Aorta (tissue), 5 donors: ENCODE data around the gene NCEH1. TPM values are rescaled to one million over a fixed set of nuclear protein-coding genes. Genes with fewer than 3 reads are reported as not detected.
"Not testable (repeated sequence)": the region's sequence is repeated elsewhere in the genome, so short reads cannot be mapped to it uniquely, and the experiment has no call there.

Experiments
- ATAC-seq: fragments of 200-7000 bp; cut with Tn5 transposase; one replicate; pipeline ENCODE4 v1.9.1; 2022; ENCODE audit warnings: moderate library complexity; ENCODE audit not compliant: low FRiP score
- DNase-seq, 2 donors: peaks; one replicate each; pipeline ENCODE4 v3.0.0-alpha.2; 2020
- H3K27ac ChIP-seq, 2 donors: one replicate each; pipeline ENCODE4 v1.5.1; 2013; ENCODE audit warnings: low read length in 2 of 2, mild to moderate bottlenecking in 2 of 2, moderate library complexity in 2 of 2, control low read depth in 1 of 2, inconsistent platforms in 1 of 2, low read depth in 1 of 2
- H3K27me3 ChIP-seq, 2 donors: one replicate each; pipeline ENCODE4 v1.6.1; 2013; ENCODE audit warnings: control low read depth in 1 of 2, low read length in 1 of 2, mild to moderate bottlenecking in 1 of 2, moderate library complexity in 1 of 2; ENCODE audit not compliant: insufficient read depth in 2 of 2, control insufficient read depth in 1 of 2
- H3K36me3 ChIP-seq, 2 donors: one replicate each; pipeline ENCODE4 v1.6.1; 2013; ENCODE audit warnings: control low read depth in 1 of 2, low read length in 1 of 2, mild to moderate bottlenecking in 1 of 2; ENCODE audit not compliant: insufficient read depth in 2 of 2, control insufficient read depth in 1 of 2
- H3K4me1 ChIP-seq, 2 donors: one replicate each; pipeline ENCODE4 v1.6.1; 2013; ENCODE audit warnings: low read length in 2 of 2, control low read depth in 1 of 2, mild to moderate bottlenecking in 1 of 2, moderate library complexity in 1 of 2; ENCODE audit not compliant: insufficient read depth in 2 of 2, control insufficient read depth in 1 of 2
- H3K4me3 ChIP-seq, 2 donors: one replicate each; pipeline ENCODE4 v1.5.1; 2013; ENCODE audit warnings: low read length in 2 of 2, control low read depth in 1 of 2, mild to moderate bottlenecking in 1 of 2
- H3K9me3 ChIP-seq: one replicate; pipeline ENCODE4 v1.6.1; 2013; ENCODE audit warnings: mild to moderate bottlenecking, low read length; ENCODE audit not compliant: control insufficient read depth
- WGBS, 2 donors: extraction: QIAGEN DNeasy Blood & Tissue Kit; methylation state at CpG; one replicate each; pipeline ENCODE4 v1.1.7; 2013; 5-methylcytosine and 5-hydroxymethylcytosine counted together
- intact Hi-C, 2 donors: fragments of 100-400 bp; cut with DNase I; formaldehyde crosslinking; loops; one replicate each; pipeline versions ENCODE4 v1.14.2 to v1.15.0; 2022
- long read RNA-seq, 2 donors: library from polyadenylated mRNA; unstranded; transcript quantifications; one replicate each; pipeline ENCODE4 v2.0.0, GENCODE V29; 2020 to 2021
- polyA plus RNA-seq, 2 donors: library from polyadenylated mRNA; stranded (reverse); fragments of 200-250 nt; gene quantifications; one replicate each; pipeline ENCODE4 v1.2.3, GENCODE V29; 2013
- total RNA-seq, 2 donors: library from RNA; stranded (reverse); fragmentation: NEBNext Ultra II Directional; extraction: Animal tissue kit (Norgen Biotek cat#: 25700); gene quantifications; one replicate each; pipeline ENCODE4 v1.2.1, GENCODE V29; 2021
- donor health status: healthy with polysubstance abuse.
- donor health status: Bipolar disorder and iron deficiency.
- donor health status: DM: no; HTN: no; CAD: no.
- donor health status: DM: no; HTN: no; CAD: no.
- donor health status: DM: yes; HTN: yes; CAD: no.

The NCEH1 gene
- total RNA-seq (10 to 100 TPM; 10.2 to 12.5 TPM), polyA plus RNA-seq (1 to 10 TPM; 2.3 to 2.8 TPM)
- long read RNA-seq, donor 1, full-length matches to known transcripts: 1 of 6 reads
- long read RNA-seq, donor 1, partial matches to known transcripts: 0 of 6 reads
- long read RNA-seq, donor 1, other reads (novel, unspliced or antisense): 5 of 6 reads
- long read RNA-seq, donor 2, partial matches to known transcripts: 0 of 2 reads
- long read RNA-seq, donor 2, other reads (novel, unspliced or antisense): 2 of 2 reads

- ATAC-seq: peak; percentile 98
- H3K27me3 ChIP-seq: no peaks in the 10 kb centered on the region
- DNase-seq: peak; percentile 94 to 95
- WGBS, 2 donors: 0% methylated on average over 41 of the region's 41 CpGs
- peak within 1 kb of the TSS; percentile 96 to 97 for H3K27ac ChIP-seq
- H3K4me3 ChIP-seq: peak within 1 kb of the TSS; percentile 65 to 75
- H3K9me3 ChIP-seq: no peaks in the 10 kb centered on the region
- intact Hi-C loops: loop anchor here in 1 of 2 donors (5.0 kb wide), 1 partner anchor 36 kb away; no protein-coding TSS in a partner anchor
- H3K4me1 ChIP-seq: peaks cover 2 to 6% of the 10 kb centered on the region in 2 donors
- H3K36me3 ChIP-seq: no peaks in the 10 kb centered on the region
Observed at GRCh38 chr3:172710664-172711453, at the start of gene NCEH1. NCEH1 (minus strand) TSS chr3:172711067; CDS start chr3:172710984, 83 bp downstream.

- not testable (repeated sequence) for ATAC-seq
Observed at GRCh38 chr3:172760416-172760815, 49.5 kb upstream of the NCEH1 start.

GRCh38 chr3:172753125-172753524 is 42.3 kb upstream of the NCEH1 start:
- Histone ChIP-seq H3K9me3 (no peaks in the 10 kb centered on the region), H3K27ac (no peak overlapping the region), H3K27me3 (no peaks in the 10 kb centered on the region), H3K4me1 (no peaks in the 10 kb centered on the region), H3K36me3 (no peaks in the 10 kb centered on the region), H3K4me3 (no peak overlapping the region)
- no peak for DNase-seq
- intact Hi-C loops: no loop called here
- no peak for ATAC-seq
- WGBS, 2 donors: 99 to 100% methylated on average over 1 of the region's 1 CpG

More at GRCh38 chr3:172760416-172760815, 49.5 kb upstream of the NCEH1 start:
- H3K27me3 ChIP-seq, H3K36me3 ChIP-seq, H3K27ac ChIP-seq, H3K4me1 ChIP-seq, intact Hi-C loops, H3K9me3 ChIP-seq, H3K4me3 ChIP-seq, DNase-seq: not testable (repeated sequence)
- WGBS, 2 donors: 93 to 94% methylated on average over 4 to 6 of the region's 6 CpGs

- intact Hi-C loops: no loop called here
- DNase-seq (no peak), ATAC-seq (no peak)
- Histone ChIP-seq H3K4me1 (no peaks in the 10 kb centered on the region), H3K27me3 (no peaks in the 10 kb centered on the region), H3K36me3 (no peaks in the 10 kb centered on the region), H3K27ac (no peak overlapping the region), H3K4me3 (no peak overlapping the region), H3K9me3 (no peaks in the 10 kb centered on the region)
- 90 to 97% methylated on average over 1 of the region's 1 CpG for WGBS, 2 donors
Observed at GRCh38 chr3:172752651-172753050, 41.8 kb upstream of the NCEH1 start.

- no peaks in the 10 kb centered on the region for H3K36me3 ChIP-seq
- H3K27ac ChIP-seq: no peak overlapping the region
- ATAC-seq: peak; percentile 2
- intact Hi-C loops: no loop called here
- DNase-seq: no peak
- peak overlapping the region; percentile 69 to 80 for H3K4me3 ChIP-seq
- H3K27me3 ChIP-seq: no peaks in the 10 kb centered on the region
- 0 to 1% methylated on average over 14 of the region's 14 CpGs for WGBS, 2 donors
- H3K9me3 ChIP-seq: no peaks in the 10 kb centered on the region
- H3K4me1 ChIP-seq: no peaks in the 10 kb centered on the region
Observed at GRCh38 chr3:172751175-172751704, 40.4 kb upstream of the NCEH1 start.

GRCh38 chr3:172750368-172751174 is 39.7 kb upstream of the NCEH1 start, which contains the start of gene ECT2:
ECT2 (plus strand) TSS chr3:172750726; CDS start chr3:172754531, 3,805 bp downstream.
- H3K4me1 ChIP-seq: no peaks in the 10 kb centered on the region
- no peaks in the 10 kb centered on the region for H3K36me3 ChIP-seq
- 0 to 1% methylated on average over 49 of the region's 49 CpGs for WGBS, 2 donors
- H3K27me3 ChIP-seq: no peaks in the 10 kb centered on the region
- H3K4me3 ChIP-seq: peak within 1 kb of the TSS; percentile 84 to 88
- no peaks in the 10 kb centered on the region for H3K9me3 ChIP-seq
- intact Hi-C loops: no loop called here
- DNase-seq (peak; percentile 99), ATAC-seq (peak; percentile 99)
- peak within 1 kb of the TSS; percentile 37 to 43 for H3K27ac ChIP-seq

GRCh38 chr3:172750069-172750367 is 39.2 kb upstream of the NCEH1 start:
- H3K27ac ChIP-seq: peak overlapping the region; percentile 37 to 43
- ATAC-seq (peak; percentile 4), DNase-seq (no peak)
- no peaks in the 10 kb centered on the region for H3K9me3 ChIP-seq
- peak overlapping the region; percentile 84 to 88 for H3K4me3 ChIP-seq
- H3K27me3 ChIP-seq: no peaks in the 10 kb centered on the region
- H3K4me1 ChIP-seq: no peaks in the 10 kb centered on the region
- H3K36me3 ChIP-seq: no peaks in the 10 kb centered on the region
- intact Hi-C loops: no loop called here
- WGBS, 2 donors: 6 to 8% methylated on average over 9 of the region's 9 CpGs

GRCh38 chr3:172749230-172749965 is 38.5 kb upstream of the NCEH1 start:
- no peaks in the 10 kb centered on the region for H3K9me3 ChIP-seq
- no peak for DNase-seq
- peak overlapping the region in 1 of 2 donors; percentile 43 for H3K27ac ChIP-seq
- H3K27me3 ChIP-seq: no peaks in the 10 kb centered on the region
- peak overlapping the region; percentile 84 to 88 for H3K4me3 ChIP-seq
- peak; percentile 40 for ATAC-seq
- no peaks in the 10 kb centered on the region for H3K4me1 ChIP-seq
- WGBS, 2 donors: 16 to 19% methylated on average over 8 of the region's 8 CpGs
- intact Hi-C loops: loop anchor here in 1 of 2 donors (5.0 kb wide), 1 partner anchor 37 kb away; the partner anchor contains the start of gene NCEH1
- H3K36me3 ChIP-seq: no peaks in the 10 kb centered on the region
